H1 (cell line): ENCODE results near the gene DDB1. TPM values are rescaled to one million over a fixed set of nuclear protein-coding genes. Genes with fewer than 3 reads are reported as not detected.

ENCODE experiments used
- BACH1 ChIP-seq: IDR thresholded peaks from 2 replicates; pipeline ENCODE4 v1.6.1; 2012; ENCODE audit warnings: low read length, improper control_type of control experiment
- CBX5 ChIP-seq: fragments of 300-800, 300-1000 bp; sonication (generic); IDR thresholded peaks from 2 replicates; pipeline ENCODE4 v1.7.1; 2016; ENCODE audit warnings: antibody characterized with exemption, low read length, low read depth
- CEBPB ChIP-seq: IDR thresholded peaks from 2 replicates; pipeline ENCODE4 v1.6.1; 2012; ENCODE audit warnings: low read depth, low read length
- CHD2 ChIP-seq: IDR thresholded peaks from 2 replicates; pipeline ENCODE4 v1.6.1; 2012; ENCODE audit warnings: low read length, improper control_type of control experiment
- CTBP2 ChIP-seq: IDR thresholded peaks from 2 replicates; pipeline ENCODE4 v1.7.0; 2011; ENCODE audit warnings: borderline replicate concordance, mild to moderate bottlenecking, moderate library complexity, mixed read lengths, low read length; ENCODE audit not compliant: insufficient read depth, insufficient read length
- EZH2 ChIP-seq: fragments of 200-600 bp; sonication (generic); IDR thresholded peaks from 2 replicates; pipeline ENCODE4 v1.7.1; 2012; ENCODE audit warnings: low read depth, mild to moderate bottlenecking, moderate library complexity, low read length, inconsistent platforms; ENCODE audit not compliant: severe bottlenecking
- HDAC6 ChIP-seq: IDR thresholded peaks from one replicate; pipeline ENCODE4 v1.7.1; 2012; ENCODE audit warnings: low read depth, mild to moderate bottlenecking, inconsistent platforms, low read length, moderate library complexity
- JUND ChIP-seq: IDR thresholded peaks from 2 replicates; pipeline ENCODE4 v1.6.1; 2011; ENCODE audit warnings: mild to moderate bottlenecking, improper control_type of control experiment, low read length
- POLR2AphosphoS5 ChIP-seq: IDR thresholded peaks from 2 replicates; pipeline ENCODE4 v1.6.1; 2011; ENCODE audit warnings: low read depth, low read length
- RNF2 ChIP-seq: fragments of 200-900, 300-1000 bp; sonication (generic); IDR thresholded peaks from 2 replicates; pipeline ENCODE4 v1.7.1; 2016; ENCODE audit warnings: borderline replicate concordance, low read depth, mild to moderate bottlenecking, antibody characterized with exemption, low read length; ENCODE audit not compliant: poor library complexity, severe bottlenecking; ENCODE audit errors: missing control alignments
- RXRA ChIP-seq: IDR thresholded peaks from 2 replicates; pipeline ENCODE4 v1.6.1; 2011; ENCODE audit warnings: low read depth, mild to moderate bottlenecking, low read length, moderate library complexity; ENCODE audit not compliant: insufficient read depth
- SIX5 ChIP-seq: IDR thresholded peaks from 2 replicates; pipeline ENCODE4 v1.6.1; 2011; ENCODE audit warnings: mild to moderate bottlenecking, low read depth, low read length
- SP1 ChIP-seq: IDR thresholded peaks from 2 replicates; pipeline ENCODE4 v1.6.1; 2011; ENCODE audit warnings: low read depth, low read length
- TAF1 ChIP-seq: IDR thresholded peaks from 2 replicates; pipeline ENCODE4 v1.6.1; 2011; ENCODE audit warnings: mild to moderate bottlenecking, low read depth, low read length
- TEAD4 ChIP-seq: IDR thresholded peaks from 2 replicates; pipeline ENCODE4 v1.6.1; 2012; ENCODE audit warnings: low read depth, low read length, inconsistent platforms, mixed read lengths
- polyA plus RNA-seq, 7 experiments: library from polyadenylated mRNA; depleted of rRNA in 3 of 7; stranded (reverse) in 5 of 7; unstranded in 2 of 7; fragments of >200 nt in 5 of 7; fragments of 200-250 nt in 2 of 7; gene quantifications; 1 replicate in 5 of 7; 2 replicates in 1 of 7; 4 replicates in 1 of 7; pipeline versions ENCODE4 v1.2.1 to v1.2.3, GENCODE V29; 2011 to 2013; ENCODE audit warnings: missing spikeins in 2 of 7, mixed read lengths in 2 of 7
- total RNA-seq: library from RNA; stranded (reverse); fragmentation: NEBNext Ultra II Directional; extraction: Animal tissue kit (Norgen Biotek cat#: 25700); gene quantifications from 2 replicates; pipeline ENCODE4 v1.2.1, GENCODE V29; 2021
- TF ChIP-seq, protein P1 (sequence below): IDR thresholded peaks from 2 replicates; pipeline ENCODE4 v1.6.1; 2011; ENCODE audit warnings: low read depth, mild to moderate bottlenecking, low read length; ENCODE audit not compliant: insufficient read depth
- TF ChIP-seq, protein P2 (sequence below): IDR thresholded peaks from 2 replicates; pipeline ENCODE4 v1.6.1; 2012; ENCODE audit warnings: low read length, inconsistent platforms
- TF ChIP-seq, protein P3 (sequence below), 3 experiments: IDR thresholded peaks; 1 replicate in 2 of 3; 2 replicates in 1 of 3; pipeline versions ENCODE4 v1.5.1 to v1.6.1; 2011; ENCODE audit warnings: low read length in 3 of 3, mild to moderate bottlenecking in 3 of 3, inconsistent platforms in 2 of 3, low read depth in 1 of 3, moderate library complexity in 1 of 3; ENCODE audit not compliant: insufficient read depth in 1 of 3; ENCODE audit errors: control extremely low read depth in 1 of 3
- TF ChIP-seq, protein P4 (sequence below): IDR thresholded peaks from 2 replicates; pipeline ENCODE4 v1.6.1; 2012; ENCODE audit warnings: inconsistent platforms

DDB1 gene
- total and polyA plus RNA-seq, 2 of the 8 experiments (the other 6 are each of a cell fraction or from before 2014, with no cell fraction given): 275 to 306 TPM

DNA sequence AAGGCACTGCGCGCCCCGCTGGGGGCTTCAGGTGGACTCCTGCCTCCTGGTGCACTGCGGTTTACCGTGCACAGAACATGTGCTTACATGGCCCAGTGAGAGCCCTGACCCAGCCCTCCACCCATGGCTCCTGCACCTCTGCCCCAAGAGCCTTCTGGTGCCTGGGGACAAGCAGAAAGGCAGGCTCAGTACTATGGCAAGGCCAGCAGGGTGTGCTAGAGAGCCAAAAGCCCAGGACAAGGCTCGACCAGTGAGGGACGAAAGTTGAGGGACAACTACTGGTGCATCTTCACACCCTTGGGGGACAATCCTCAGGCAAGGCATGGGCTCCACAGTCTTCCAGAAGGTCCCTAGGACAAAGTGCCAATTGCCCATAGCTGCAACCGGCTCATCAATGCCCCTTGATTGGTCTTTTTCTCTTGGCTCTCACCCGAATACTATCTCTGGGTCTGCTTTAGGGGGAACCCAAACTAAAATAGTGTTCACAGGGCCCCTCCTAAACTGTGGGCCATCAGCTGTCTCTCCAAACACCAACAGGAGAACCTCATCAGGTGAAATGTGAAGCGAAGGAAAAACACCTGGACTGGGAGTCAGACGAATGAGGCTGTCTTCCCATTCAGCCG lies 78.4 kb downstream of the DDB1 start (continued):
- TF ChIP-seq, protein P1, sequence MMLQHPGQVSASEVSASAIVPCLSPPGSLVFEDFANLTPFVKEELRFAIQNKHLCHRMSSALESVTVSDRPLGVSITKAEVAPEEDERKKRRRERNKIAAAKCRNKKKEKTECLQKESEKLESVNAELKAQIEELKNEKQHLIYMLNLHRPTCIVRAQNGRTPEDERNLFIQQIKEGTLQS: no peak
- TF ChIP-seq, protein P2, sequence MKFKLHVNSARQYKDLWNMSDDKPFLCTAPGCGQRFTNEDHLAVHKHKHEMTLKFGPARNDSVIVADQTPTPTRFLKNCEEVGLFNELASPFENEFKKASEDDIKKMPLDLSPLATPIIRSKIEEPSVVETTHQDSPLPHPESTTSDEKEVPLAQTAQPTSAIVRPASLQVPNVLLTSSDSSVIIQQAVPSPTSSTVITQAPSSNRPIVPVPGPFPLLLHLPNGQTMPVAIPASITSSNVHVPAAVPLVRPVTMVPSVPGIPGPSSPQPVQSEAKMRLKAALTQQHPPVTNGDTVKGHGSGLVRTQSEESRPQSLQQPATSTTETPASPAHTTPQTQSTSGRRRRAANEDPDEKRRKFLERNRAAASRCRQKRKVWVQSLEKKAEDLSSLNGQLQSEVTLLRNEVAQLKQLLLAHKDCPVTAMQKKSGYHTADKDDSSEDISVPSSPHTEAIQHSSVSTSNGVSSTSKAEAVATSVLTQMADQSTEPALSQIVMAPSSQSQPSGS: no peak
- TF ChIP-seq, protein P3, sequence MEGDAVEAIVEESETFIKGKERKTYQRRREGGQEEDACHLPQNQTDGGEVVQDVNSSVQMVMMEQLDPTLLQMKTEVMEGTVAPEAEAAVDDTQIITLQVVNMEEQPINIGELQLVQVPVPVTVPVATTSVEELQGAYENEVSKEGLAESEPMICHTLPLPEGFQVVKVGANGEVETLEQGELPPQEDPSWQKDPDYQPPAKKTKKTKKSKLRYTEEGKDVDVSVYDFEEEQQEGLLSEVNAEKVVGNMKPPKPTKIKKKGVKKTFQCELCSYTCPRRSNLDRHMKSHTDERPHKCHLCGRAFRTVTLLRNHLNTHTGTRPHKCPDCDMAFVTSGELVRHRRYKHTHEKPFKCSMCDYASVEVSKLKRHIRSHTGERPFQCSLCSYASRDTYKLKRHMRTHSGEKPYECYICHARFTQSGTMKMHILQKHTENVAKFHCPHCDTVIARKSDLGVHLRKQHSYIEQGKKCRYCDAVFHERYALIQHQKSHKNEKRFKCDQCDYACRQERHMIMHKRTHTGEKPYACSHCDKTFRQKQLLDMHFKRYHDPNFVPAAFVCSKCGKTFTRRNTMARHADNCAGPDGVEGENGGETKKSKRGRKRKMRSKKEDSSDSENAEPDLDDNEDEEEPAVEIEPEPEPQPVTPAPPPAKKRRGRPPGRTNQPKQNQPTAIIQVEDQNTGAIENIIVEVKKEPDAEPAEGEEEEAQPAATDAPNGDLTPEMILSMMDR (IDR thresholded peaks at IDR 0.05; ENCODE audit: control extremely low read depth in 1 of 3, insufficient read depth in 1 of 3, low read depth in 1 of 3, low read length in 3 of 3): peak; percentile 89 to 99 (median 99)
- TF ChIP-seq JUND (0 out of 2 replicates have a peak, but pooled peaks have one; percentile 7), SP1 (no peak), RNF2 (no peak), BACH1 (no peak), CEBPB (no peak), CBX5 (no peak), RXRA (no peak), CHD2 (no peak), CTBP2 (no peak), SIX5 (no peak), EZH2 (no peak), POLR2AphosphoS5 (no peak), TAF1 (no peak), HDAC6 (no peak), TEAD4 (no peak)
- TF ChIP-seq, protein P4, sequence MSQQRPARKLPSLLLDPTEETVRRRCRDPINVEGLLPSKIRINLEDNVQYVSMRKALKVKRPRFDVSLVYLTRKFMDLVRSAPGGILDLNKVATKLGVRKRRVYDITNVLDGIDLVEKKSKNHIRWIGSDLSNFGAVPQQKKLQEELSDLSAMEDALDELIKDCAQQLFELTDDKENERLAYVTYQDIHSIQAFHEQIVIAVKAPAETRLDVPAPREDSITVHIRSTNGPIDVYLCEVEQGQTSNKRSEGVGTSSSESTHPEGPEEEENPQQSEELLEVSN: no peak
